CD4-positive, alpha-beta T cell treated with Interleukin-17A for 4 hours (primary cell): Measurements from ENCODE around the gene ZBTB46.
A peak's percentile ranks its signal among the peaks of the same experiment; 100 is the strongest.
"Not testable (repeated sequence)": the region's sequence is repeated elsewhere in the genome, so short reads cannot be mapped to it uniquely, and the experiment has no call there.

ENCODE experiments used
- DNase-seq: peaks from one replicate; pipeline ENCODE4 v3.0.0-alpha.2; 2020; ENCODE audit warnings: mixed read lengths

ZBTB46 gene, protein sequence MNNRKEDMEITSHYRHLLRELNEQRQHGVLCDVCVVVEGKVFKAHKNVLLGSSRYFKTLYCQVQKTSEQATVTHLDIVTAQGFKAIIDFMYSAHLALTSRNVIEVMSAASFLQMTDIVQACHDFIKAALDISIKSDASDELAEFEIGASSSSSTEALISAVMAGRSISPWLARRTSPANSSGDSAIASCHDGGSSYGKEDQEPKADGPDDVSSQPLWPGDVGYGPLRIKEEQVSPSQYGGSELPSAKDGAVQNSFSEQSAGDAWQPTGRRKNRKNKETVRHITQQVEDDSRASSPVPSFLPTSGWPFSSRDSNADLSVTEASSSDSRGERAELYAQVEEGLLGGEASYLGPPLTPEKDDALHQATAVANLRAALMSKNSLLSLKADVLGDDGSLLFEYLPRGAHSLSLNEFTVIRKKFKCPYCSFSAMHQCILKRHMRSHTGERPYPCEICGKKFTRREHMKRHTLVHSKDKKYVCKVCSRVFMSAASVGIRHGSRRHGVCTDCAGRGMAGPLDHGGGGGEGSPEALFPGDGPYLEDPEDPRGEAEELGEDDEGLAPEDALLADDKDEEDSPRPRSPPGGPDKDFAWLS

DNA sequence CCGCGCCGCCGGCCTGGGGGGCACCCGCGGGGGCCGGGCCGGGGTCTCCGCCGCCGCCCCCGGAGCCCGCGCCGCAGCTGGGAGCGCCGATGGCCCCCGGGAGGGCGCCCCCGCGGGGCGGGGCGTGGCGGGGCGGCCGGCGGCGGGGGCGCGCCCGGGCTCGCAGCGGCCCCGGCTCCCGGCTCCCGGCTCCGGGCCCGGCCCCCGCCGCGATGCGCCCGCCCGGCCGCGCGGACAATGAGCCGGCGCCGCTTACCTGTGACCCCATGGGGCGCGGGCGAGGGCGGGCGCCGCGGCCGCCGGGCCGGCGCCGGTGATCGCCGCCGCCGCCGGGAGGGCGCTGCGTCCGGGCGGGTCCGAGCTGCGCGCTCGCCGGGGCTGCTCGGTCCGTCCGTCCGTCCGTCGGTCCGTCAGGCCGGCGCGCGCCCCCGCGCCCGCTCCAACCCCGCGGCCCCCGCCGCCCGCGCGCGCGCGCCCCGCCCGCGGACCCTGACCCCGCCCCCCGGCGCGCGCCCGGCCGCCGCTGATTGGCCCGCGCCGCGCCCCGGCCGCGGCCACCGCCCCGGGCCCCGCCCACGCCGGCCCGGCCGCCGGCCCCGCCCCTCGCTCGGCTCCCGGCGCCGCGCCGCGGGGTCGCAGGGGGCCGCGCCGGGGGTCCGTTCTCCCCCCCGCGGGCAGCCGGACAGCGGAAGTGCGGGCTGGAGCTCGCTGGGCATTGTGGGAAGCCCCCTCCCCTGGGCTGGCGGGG, at the start of gene ZBTB46:
TSS of gene ZBTB46 (minus strand) at position 424 of the 748 bp plus-strand sequence. CDS start 40,507 bp downstream, outside the sequence.
- DNase-seq: peak; percentile 39

DNA sequence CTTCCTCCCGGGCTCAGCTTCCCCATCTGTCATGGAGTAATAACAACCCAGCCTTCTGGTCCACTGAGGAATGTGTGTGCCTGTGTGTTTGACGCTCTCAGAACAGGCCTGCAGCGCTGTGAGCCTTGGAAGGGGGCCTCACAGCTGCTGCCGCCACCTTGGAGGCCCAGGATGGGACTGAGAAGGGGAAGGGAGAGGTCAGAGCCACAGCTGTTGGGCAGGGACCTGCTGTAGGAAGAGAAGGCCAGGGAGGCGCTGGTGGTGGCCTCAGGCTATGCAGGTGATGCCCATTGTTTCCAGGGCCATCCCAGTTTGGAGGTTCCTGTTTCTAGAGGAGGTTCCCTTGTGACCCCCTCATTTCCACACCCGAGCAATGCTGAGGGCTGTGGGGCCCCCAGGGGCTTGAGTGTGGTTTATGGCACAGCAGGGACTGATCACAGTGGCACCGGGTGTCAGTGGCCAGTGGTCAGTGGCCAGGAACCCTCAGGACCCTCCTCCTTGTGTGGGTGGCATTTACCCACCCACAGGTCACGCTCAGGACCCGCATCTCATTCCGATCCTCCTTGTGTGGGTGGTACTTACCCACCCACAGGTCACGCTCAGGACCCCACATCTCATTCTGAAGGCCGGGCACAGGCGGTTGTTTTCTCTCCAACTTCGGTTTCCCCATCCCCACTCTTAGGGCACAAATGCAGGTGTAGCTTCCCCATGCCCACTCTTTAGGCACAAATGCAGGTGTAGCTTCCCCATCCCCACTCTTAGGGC, 48.0 kb upstream of the ZBTB46 start:
- DNase-seq: no peak

DNA sequence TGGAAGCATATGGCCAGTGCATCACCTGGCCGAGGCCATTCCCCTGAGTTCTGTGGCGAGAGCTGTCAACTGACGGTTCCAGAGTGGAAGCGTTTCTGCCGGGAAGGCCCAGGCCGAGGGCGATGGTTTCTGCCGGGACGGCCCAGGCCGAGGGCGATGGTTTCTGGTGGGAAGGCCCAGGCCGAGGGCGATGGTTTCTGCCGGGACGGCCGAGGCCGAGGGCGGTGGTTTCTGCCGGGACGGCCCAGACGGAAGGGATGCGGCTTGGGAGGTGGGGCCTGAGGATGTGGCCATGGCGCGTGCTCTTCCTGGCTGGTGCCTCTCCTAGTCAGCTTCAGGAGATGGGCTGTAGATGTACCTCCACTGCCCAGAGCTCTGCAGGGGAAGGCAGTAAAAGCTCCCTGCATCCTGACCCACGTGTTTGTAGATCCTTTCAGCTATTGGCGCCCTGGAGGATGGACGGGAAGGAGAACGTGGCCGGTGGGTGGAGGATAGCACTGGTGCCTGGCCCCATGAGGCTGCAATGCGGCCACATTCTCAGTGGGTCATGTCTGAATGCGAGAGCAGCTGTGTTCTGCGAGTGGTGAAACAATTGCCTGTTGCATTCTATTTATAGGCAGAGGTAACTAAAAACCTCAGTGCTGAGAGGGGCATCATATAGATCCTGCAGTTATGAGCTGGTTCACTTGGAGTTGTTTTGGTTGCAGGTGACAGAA, 46.8 kb upstream of the ZBTB46 start:
- no peak for DNase-seq

DNA sequence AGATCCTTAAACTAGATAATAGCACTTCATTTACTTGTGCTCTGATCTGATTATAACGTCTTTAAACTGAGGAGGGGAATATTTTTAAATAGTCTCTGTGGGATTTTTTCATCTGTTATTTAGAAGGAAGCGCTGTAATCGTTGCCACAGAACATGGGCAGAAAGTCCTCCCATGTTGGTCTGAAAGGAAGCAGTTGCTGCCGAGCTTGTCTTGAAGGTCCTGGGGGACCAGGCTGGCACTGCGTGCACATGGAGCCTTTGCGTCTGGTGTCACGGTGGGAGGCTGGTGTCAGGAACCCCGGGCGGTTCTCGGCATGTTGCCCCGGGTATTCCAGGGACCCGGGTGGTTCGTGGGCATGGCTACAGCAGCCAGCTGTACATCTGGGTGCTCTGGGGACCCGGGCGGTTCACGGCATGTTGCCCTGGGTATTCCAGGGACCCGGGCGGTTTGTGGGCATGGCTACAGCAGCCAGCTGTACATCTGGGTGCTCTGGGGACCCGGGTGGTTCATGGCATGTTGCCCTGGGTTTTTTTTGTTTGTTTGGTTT, 45.5 kb upstream of the ZBTB46 start:
- no peak for DNase-seq

DNA sequence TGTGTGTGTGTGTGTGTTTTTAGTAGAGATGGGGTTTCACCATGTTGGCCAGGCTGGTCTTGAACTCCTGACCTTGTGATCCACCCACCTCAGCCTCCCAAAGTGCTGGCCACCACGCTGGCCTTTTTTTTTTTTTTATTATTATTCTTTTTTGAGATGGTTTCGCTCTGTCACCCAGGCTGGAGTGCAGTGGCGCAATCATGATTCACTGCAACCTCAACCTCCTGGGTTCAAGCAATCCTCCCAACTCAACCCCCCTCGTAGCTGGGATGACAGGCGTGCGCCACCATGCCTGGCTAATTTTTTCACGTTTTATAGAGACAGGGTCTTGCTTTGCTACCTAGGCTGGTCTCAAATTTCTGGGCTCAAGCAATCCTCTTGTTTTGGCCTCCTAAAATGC, 43.2 kb upstream of the ZBTB46 start:
- DNase-seq: not testable (repeated sequence)

DNA sequence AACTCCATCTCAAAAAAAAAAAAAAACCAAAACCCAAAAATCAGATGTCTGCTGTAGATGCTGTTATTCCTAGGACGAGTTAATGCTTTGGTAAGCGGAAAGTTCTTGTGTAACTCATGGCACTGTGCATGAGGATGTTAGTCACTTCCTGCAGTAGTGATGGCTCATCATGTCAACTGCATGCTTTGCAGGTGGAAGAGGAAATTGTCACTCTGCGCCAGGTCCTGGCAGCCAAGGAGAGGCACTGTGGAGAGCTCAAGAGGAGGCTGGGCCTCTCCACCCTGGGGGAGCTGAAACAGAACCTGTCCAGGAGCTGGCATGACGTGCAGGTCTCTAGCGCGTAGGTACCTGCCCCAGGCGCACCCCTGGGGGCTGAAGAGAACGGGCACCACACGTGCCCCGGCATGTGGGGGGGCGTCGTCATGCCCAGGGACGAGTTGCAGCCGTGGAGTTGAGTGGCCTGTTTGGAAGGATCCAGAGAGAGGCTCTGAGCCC, 42.5 kb upstream of the ZBTB46 start:
- DNase-seq: peak; percentile 43

DNA sequence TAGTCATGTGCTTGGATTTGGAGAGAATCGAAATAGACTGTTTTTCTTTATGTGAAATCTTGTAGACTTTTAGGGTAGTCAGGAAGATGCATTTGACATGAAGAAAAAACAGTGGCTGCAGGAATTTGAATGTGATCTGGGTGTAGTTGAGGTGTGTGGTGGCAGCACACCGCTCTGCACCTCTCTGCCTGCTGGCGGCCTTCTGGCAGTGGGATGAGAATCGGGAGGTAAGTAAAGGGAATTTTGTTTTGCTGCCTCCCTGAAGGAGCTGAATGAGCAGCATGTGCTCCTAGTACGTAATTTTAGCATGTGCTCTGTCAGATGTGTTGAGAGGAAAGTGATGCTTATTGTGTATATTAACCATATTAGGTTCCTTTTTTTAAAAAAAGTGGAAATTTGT, 37.2 kb upstream of the ZBTB46 start:
- DNase-seq: no peak

DNA sequence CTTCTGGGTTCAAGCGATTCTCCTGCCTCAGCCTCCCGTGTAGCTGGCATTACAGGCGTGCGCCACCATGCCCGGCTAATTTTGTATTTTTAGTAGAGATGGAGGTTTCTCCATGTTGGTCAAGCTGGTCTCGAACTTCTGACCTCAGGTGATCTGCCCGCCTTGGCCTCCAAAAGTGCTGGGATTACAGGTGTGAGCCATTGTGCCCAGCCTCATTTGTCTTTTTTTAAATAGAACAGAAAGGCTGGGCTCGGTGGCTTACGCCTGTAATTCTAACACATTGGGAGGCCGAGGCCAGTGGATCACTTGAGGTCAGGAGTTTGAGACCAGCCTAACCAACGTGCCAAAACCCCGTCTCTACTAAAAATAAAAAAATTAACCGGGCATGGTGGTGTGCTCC, 36.0 kb upstream of the ZBTB46 start:
- not testable (repeated sequence) for DNase-seq

DNA sequence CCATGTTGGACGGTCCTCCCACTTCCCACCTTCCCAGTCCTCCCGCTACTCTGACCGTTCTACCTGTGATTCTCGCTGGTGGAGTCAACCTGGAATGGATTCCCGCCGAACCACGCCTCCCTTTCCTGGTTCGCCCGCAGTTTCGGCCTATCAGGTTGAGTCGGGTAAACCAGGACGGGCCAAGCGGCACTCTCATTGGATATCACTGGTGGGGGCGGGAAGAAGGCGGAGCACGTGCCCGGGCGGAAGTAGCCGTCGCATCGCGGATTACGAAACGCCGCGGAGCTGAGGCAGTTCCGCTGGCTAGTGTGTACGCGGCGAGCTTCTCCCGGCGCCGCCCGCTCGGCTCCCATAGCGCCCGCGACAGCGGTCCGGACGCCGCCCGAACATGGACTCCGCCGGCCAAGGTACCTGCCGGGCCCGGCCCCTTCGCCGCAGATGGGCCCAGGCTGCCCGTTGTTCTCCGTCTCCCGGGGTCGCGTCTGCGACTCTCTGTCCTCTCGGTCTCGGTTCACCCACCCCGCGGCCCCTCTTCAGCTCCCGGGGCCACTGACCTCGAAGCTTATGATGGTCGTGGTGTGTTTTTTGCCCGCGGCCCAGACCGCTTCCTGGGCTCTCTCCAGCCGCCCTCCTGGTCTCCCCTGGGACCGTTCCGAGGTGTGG, 34.0 kb upstream of the ZBTB46 start, which contains the start of gene TPD52L2:
TSS of gene TPD52L2 (plus strand) at position 293 of the 663 bp plus-strand sequence. CDS start at position 389, 96 bp downstream.
- peak; percentile 99 for DNase-seq

DNA sequence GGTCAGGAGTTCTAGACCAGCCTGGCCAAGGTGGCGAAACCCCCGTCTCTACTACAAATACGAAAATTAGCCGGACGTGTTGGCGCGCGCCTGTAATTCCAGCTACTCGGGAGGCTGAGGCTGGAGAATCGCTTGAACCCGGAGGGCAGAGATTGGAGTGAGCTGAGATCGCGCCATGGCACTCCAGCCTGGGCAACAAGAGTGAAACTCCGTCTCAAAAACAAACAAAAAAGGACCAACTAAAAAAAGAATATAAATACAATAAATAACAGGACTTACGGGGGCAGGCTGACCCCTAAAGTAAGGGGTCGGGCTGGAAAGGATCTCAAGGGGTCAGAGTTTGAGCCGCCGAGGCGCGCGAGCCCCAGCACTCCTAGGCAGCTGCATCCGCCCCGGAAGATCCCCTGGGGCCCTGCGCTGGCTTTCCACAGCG, 33.5 kb upstream of the ZBTB46 start:
- DNase-seq: no peak

DNA sequence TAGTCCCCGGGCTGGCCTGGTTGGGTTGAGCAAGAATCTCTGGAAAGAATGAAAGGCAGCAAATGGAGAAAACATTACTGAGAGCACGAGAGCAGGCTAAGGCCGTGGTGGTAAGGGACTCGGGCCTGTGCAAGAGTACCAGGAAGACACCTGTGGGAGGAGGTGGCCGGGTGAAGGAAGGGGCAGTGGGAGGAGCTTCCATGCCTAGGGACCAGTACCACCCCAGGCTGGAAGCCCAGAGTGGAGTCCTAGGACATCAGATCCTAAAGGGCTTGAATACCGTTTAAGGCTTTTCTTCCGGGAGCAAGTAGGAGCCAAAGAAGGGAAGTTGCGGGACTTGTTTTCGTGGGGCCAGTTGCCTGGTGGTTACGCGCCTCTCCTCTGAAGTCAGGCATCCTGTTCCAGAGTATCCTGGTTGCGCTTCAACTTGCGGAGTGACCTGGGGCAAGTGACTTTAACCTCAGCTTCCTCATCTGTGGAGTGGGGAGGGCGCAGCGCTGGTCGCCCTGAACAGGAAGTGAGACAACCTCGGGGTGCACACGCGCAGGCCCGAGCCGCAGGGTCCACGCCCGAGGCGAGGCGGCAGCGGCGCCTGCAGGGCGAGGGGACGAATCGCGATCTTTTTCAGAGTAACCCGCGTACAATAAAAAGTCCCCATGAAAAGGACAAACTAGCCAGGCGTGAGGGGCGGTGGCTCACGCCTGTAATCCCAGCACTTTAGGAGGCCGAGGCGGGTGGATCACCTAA, 32.9 kb upstream of the ZBTB46 start:
- peak; percentile 86 for DNase-seq

DNA sequence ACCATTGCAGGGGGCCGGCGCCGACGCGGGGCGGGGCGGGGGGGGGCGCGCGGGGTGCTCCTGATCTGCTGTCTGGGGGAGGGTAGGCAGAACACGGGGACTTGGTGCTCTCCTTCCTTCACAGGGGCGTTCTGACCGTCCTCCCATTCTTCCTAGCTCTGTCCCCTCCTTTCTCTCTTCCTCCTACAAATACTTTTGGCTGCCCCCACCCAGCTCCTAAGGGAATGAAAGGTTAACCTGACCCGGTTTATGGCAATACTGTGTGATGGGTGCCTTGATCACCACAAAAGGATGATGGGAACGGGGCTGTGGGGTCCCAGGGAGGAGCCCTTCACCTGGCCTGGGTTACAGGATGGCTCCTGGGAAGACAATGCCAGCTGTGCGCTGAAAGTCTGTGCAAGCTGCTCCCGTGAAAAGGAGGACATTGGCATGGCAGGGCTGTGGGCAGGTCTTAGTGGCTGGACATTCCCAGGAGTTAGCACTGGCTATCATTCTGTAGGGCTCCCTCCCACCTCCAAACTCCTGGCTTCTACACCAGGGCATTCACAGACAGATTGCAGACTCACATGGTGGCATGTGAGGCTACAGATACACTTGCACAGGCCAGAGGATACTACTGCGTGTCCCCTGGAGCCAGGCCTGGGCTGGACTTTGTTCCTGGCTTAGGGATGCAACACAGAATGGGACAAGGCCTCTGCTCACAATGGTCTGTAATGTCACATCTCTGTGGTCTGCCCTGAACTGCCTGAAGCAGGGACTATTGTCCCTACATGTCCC, 32.1 kb upstream of the ZBTB46 start:
- DNase-seq: no peak

DNA sequence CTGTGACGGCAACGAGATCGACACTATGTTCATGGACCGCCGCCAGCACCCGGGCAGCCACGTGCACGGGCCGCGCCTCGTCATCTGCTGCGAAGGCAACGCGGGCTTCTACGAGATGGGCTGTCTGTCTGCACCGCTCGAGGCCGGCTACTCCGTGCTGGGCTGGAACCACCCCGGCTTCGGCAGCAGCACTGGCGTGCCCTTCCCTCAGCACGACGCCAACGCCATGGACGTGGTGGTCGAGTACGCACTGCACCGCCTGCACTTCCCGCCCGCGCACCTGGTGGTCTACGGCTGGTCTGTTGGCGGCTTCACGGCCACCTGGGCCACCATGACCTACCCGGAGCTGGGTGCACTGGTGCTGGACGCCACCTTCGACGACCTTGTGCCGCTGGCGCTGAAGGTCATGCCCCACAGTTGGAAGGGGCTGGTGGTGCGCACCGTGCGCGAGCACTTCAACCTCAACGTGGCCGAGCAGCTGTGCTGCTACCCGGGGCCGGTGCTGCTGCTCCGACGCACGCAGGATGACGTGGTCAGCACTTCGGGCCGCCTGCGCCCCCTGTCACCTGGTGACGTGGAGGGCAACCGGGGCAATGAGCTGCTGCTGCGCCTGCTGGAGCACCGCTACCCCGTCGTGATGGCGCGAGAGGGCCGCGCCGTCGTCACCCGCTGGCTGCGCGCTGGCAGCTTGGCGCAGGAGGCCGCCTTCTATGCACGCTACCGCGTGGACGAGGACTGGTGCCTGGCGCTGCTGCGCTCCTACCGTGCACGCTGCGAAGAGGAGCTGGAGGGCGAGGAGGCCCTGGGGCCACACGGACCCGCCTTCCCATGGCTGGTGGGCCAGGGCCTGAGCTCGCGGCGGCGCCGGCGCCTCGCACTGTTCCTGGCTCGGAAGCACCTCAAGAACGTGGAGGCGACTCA, 31.2 kb upstream of the ZBTB46 start:
- no peak for DNase-seq

DNA sequence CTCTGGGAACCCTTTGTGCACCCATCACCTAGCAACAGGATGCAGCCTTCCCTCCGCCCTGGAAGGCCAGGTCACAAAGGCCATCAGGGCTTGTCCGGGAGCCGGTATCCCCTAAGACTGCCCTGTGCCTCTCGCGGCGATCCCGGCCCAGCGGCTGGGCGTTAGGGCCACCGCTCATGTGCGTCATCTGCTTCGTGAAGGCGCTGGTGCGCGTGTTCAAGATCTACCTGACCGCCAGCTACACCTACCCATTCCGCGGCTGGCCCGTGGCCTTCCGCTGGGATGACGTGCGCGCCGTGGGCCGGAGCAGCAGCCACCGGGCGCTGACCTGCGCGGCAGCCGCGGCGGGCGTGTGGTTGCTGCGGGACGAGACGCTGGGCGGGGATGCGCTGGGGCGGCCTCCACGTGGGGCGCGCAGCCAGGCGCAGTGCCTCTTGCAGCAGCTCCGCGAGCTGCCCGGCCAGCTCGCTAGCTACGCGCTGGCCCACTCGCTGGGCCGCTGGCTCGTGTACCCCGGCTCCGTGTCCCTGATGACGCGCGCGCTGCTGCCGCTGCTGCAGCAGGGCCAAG, 30.4 kb upstream of the ZBTB46 start, which contains the start of gene ABHD16B:
TSS of gene ABHD16B (plus strand) at position 134 of the 570 bp plus-strand sequence. CDS start at position 177, 43 bp downstream.
- DNase-seq: no peak

DNA sequence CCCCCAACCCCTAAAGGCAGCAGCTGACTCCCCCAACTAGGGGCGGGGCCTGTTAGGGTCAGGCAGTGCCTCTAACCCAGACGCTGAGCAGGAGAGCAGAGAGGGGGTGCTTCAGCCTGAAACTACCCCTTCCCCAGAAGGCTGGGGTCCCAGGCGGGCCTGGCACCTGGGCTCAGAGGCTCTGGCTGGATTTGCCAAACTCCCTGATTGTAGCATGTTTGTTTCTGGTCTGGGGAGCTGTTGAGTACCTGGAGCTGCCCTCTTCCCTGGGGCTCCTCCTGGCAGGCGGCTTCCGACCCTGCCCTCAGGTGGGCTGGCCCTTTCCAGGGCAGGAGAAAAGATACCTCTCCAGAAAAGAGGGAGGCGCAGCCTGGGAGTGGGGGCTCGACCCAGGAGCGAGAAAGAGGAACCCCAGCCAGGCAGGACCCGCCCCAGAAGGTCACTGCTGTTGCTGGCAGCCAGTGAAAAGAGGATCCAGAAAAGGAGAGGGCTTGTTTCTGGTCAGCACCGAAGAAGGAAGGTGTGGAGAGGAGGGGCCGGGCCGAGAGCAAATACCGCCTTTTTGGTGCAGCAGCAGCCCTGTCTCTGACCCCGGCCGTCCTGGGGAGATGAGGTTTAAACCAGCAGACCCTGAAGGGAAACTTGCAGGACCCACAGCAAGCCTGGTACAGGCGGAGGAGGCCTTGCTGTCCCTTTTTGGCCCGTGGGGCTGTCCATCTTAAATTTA, 29.4 kb upstream of the ZBTB46 start:
- no peak for DNase-seq

DNA sequence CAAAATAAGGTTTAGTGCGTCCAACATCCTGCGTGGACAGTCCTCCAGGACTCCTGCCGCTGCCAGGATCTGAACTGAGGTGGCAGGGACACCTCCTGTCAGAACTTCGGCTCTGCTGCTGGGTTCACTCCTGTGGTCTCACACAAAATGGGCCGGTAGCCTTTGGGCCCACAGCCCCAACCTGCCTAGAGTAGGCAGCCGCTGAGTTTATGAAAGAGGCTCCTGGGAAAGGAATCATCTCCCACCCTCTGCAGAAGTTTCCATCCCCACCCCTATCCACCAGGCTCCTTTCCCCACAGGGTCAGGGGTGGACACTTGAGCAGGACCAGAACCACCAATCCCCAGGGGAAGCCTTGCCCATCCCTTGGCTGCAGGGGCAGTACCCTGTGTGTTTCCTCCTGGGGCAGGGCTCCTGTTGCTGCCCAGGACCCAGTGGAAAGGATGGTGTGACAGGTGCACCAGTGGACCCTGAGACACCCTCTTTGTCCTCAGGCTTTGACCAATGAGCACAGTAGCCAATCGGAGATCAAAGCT, 28.2 kb upstream of the ZBTB46 start:
- DNase-seq: no peak
